A204.1 (cell line): ENCODE data around the gene WDR27.
A peak's percentile ranks its signal among the peaks of the same experiment; 100 is the strongest.

Experiments used
- FAIRE-seq: peaks from 2 replicates; lab custom pipeline; 2012; peaks lifted over from hg19 to GRCh38; lab: Jason Lieb, UNC

Gene WDR27

DNA sequence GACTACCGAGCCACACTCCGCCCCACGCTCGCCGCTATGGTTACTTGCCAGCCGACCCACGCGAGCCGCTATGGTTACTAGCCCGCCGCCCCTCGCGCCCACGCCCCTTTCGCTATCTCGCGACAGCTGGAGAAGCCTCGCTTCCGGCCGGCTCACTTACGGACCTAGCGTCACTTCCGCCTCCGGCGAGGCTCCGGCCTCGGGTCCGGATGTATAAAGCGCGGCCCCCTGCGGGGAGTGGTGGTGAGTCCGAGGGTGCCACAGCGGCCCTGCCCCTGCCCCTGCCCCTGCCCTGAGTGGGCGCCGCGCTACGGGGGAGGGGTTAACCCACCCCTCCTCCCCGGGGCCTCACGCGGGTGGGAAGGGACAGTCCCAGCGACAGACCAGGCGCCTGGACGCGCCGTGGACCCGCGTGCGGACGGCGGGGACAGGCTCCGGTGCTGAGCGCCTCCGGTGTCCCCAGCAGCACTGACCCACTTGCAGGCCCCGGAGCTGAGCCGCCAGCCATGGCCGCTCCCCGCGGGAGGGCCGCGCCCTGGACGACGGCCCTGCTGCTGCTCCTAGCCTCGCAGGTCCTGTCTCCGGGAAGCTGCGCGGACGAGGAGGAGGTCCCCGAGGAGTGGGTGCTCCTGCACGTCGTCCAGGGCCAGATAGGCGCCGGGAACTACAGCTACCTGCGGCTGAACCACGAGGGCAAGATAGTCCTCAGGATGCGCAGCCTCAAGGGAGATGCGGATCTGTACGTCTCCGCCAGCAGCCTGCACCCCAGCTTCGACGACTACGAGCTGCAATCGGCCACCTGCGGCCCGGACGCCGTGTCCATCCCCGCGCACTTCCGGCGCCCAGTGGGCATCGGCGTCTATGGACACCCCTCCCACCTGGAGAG is at the start of gene WDR27, which contains the start of gene C6orf120:
Gene WDR27, minus strand, starts transcription at position 76 of the 886 bp plus-strand sequence. CDS start 13,024 bp downstream, outside the sequence.
Gene C6orf120, plus strand, starts transcription at position 173 of the 886 bp plus-strand sequence. Its CDS starts 334 bp downstream, at position 507.
- FAIRE-seq, result peak; percentile 11

GRCh38 chr6:169746556-169746955 is 44.7 kb upstream of the WDR27 start:
- FAIRE-seq, result no peak

DNA sequence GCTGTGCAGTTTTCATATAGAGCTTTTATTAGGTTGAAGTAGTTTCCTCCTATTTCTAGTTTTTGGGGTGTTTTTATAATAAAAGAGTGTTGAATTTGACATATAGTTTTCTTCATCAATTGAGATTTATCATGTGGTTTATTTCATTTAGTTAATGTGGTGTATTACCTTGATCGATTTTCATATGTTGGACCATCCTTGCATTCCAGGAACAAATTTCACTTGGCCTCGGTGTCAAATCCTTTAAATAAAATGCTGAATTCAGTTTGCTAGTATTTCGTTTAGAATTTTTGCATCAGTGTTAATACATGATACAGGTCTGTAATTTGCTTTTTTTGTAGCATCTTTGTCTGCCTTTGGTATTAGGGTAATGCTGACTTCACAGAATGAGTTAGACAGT is 43.6 kb upstream of the WDR27 start:
- no peak for FAIRE-seq

DNA sequence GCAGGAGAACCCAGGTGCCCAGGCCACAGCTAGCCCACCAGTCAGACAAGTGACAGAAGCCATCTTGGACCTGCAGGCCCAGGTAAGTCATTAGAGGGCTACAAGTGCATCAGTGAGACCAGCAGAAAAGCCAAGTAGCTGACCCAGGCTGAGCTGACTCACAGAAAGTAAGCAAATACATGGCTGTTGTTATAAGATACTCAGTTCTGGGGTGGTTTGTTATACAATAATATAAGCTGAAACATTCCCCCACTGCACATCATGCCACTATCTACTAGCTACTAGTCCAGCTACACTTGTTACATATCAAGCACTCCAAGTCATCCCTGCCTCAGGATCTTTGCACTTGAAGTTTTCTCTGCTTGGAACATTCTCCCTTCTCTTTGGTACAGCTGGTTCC is 39.5 kb upstream of the WDR27 start:
- no peak for FAIRE-seq

GRCh38 chr6:169738976-169739529 is 37.2 kb upstream of the WDR27 start:
- FAIRE-seq, result no peak

GRCh38 chr6:169738204-169738975 is 36.6 kb upstream of the WDR27 start:
- no peak for FAIRE-seq

DNA sequence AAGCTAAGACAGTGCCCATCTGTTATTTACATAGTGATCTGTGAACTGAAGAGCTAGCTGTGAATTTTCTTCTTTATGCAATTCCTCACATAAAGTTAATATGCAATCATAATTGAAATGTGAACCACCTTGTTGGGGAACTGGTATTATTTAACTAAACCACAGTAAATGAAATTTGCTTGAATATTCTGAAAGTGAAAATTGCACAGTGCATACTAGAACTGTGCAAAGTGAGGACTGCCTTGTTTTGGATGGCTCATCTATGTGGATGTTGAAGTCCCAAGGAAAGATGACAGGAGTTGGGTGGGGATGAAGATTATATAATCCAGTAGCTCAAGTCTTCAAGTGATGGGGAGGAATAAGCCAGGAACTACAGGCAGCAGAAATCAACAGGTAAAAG is 28.1 kb upstream of the WDR27 start:
- FAIRE-seq, result no peak

GRCh38 chr6:169726963-169727362 is 25.1 kb upstream of the WDR27 start:
- FAIRE-seq, result no peak

DNA sequence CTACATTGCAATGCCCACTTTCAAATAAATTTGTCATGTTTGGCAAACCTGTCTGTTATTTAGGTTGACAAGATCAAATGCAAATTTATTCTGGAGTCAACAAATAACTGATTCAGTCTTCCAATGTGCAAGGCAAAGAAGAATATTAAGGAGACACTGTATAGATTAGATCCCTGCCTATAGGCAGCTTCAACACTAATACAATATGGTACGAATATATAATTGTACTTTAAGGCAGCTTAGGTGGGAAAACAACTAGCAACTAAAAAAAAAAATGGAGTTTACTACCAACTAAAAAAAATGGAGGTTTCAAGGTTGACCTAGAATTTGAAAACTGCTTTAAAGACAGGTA is 24.2 kb upstream of the WDR27 start:
- FAIRE-seq, result no peak

- FAIRE-seq, result no peak
These were observed 23.6 kb upstream of the WDR27 start for GRCh38 chr6:169725125-169726048.

GRCh38 chr6:169724494-169725124 is 22.8 kb upstream of the WDR27 start, which contains the start of gene PHF10:
PHF10 (minus strand) TSS chr6:169724500; CDS start chr6:169723931, 569 bp downstream.
- no peak for FAIRE-seq

DNA sequence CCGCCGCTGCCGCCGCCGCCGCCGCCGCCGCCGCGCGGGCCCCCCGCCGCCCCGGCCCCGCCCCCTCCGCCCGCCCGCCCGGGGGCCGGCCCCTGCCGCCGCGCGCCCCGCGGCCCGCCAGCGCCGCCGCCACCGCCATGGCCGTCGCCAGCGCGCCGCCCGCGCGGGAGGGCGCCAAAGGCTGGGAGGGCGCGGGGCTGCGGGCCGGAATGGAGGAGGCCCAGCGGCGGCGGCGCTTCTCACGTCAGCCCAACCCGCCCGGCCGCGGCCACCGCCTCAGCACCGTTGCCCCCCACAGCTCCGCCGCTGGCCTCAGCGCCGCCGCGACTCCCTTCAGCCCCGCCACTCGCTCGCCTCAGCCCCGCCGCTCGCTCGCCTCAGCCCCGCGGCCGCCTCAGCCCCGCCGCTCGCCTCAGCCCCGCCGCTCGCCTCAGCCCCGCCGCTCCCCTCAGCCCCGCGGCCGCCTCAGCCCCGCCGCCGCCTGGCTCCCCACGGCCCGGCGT is 22.2 kb upstream of the WDR27 start:
- FAIRE-seq, result no peak

GRCh38 chr6:169723200-169723909 is 21.5 kb upstream of the WDR27 start:
- no peak for FAIRE-seq

GRCh38 chr6:169722362-169723199 is 20.8 kb upstream of the WDR27 start:
- no peak for FAIRE-seq

- no peak for FAIRE-seq
These were observed 18.5 kb upstream of the WDR27 start for GRCh38 chr6:169720207-169720855.

GRCh38 chr6:169719117-169719516 is 17.3 kb upstream of the WDR27 start:
- FAIRE-seq, result no peak

- no peak for FAIRE-seq
These were observed 12.8 kb upstream of the WDR27 start for GRCh38 chr6:169714595-169714994.

- no peak for FAIRE-seq
These were observed 12.3 kb upstream of the WDR27 start for GRCh38 chr6:169714178-169714577.

DNA sequence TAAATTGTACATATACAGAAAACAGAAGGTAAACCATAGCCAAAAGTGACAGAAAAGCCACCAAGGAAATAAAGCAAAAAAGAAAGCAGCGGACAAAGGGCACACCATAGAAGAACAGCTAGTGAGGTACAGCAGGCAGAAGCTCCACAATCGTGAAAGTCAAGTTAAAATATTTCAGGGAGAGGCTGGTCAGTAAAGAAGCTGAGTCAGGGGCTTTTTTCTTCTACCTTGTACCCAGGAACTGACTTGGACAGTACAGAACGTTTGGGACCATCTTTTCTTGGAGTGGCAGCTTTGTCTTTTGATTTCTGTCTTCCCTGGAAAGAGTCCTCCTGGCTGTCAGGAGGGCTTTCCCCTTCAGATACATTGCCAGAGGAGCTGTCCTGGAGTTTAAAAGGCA is 8.2 kb upstream of the WDR27 start:
- FAIRE-seq, result no peak
